ENCODE data around the gene C12orf60.
A peak's percentile ranks its signal among the peaks of the same experiment; 100 is the strongest.

C12orf60 gene

GRCh38 chr12:14840616-14841015 is 37.1 kb downstream of the C12orf60 start:
- DNase-seq, result no peak

GRCh38 chr12:14841761-14842160 is 38.3 kb downstream of the C12orf60 start:
- DNase-seq, result no peak

- DNase-seq, result no peak
Observed at GRCh38 chr12:14842315-14842714, 38.8 kb downstream of the C12orf60 start.

GRCh38 chr12:14843425-14843887 is 40.0 kb downstream of the C12orf60 start, which contains the start of gene ART4:
ART4 (minus strand) TSS chr12:14843526; CDS start chr12:14843113, 413 bp downstream.
- DNase-seq, result no peak

- DNase-seq, result no peak
Observed at GRCh38 chr12:14844401-14844800, 40.9 kb downstream of the C12orf60 start.

- DNase-seq, result peak; percentile 22
Observed at GRCh38 chr12:14845350-14845750, 41.9 kb downstream of the C12orf60 start.

GRCh38 chr12:14846042-14846587 is 42.6 kb downstream of the C12orf60 start:
- DNase-seq, result no peak

GRCh38 chr12:14846876-14847580 is 43.6 kb downstream of the C12orf60 start:
- no peak for DNase-seq

GRCh38 chr12:14849661-14850060 is 46.2 kb downstream of the C12orf60 start:
- no peak for DNase-seq

- no peak for DNase-seq
Observed at GRCh38 chr12:14850929-14851663, 47.6 kb downstream of the C12orf60 start.

GRCh38 chr12:14852880-14853279 is 49.4 kb downstream of the C12orf60 start:
- DNase-seq, result no peak

- no peak for DNase-seq
Observed at GRCh38 chr12:14853961-14854360, 50.5 kb downstream of the C12orf60 start.

GRCh38 chr12:14854586-14855183 is 51.2 kb downstream of the C12orf60 start:
- DNase-seq, result no peak

GRCh38 chr12:14858513-14858912 is 55.0 kb downstream of the C12orf60 start:
- DNase-seq, result no peak

GRCh38 chr12:14860490-14860889 is 57.0 kb downstream of the C12orf60 start:
- no peak for DNase-seq

GRCh38 chr12:14868916-14869506 is 65.5 kb downstream of the C12orf60 start:
- no peak for DNase-seq

- DNase-seq, result no peak
Observed at GRCh38 chr12:14871247-14871646, 67.8 kb downstream of the C12orf60 start.

GRCh38 chr12:14871886-14872285 is 68.4 kb downstream of the C12orf60 start:
- no peak for DNase-seq

- no peak for DNase-seq
Observed at GRCh38 chr12:14873440-14874185, 70.1 kb downstream of the C12orf60 start.

Data from amniotic stem cell (primary cell).